AG10803 (cell line): ENCODE measurements around the gene KRTAP2-1.
"Not testable (repeated sequence)": the region's sequence is repeated elsewhere in the genome, so short reads cannot be mapped to it uniquely, and the experiment has no call there.

ENCODE experiments used
- DNase-seq: peaks from one replicate; pipeline ENCODE4 v3.0.0; 2010; ENCODE audit warnings: low read depth
- H3K4me3 ChIP-seq: 2 replicates; pipeline ENCODE4 v1.5.1; 2011; ENCODE audit warnings: mild to moderate bottlenecking, low read length, control low read depth
- CTCF ChIP-seq: conservative IDR thresholded peaks from 2 replicates; pipeline ENCODE4 v1.5.1; 2011; ENCODE audit warnings: mild to moderate bottlenecking, low read length, control low read depth, inconsistent platforms

The KRTAP2-1 gene

GRCh38 chr17:41061964-41062363 lies 14.8 kb upstream of the KRTAP2-1 start:
- no peak overlapping the region for H3K4me3 ChIP-seq
- TF ChIP-seq CTCF: peak; percentile 35
- DNase-seq: peak; percentile 99

- no peak within 1 kb of the TSS for H3K4me3 ChIP-seq
- no peak for TF ChIP-seq CTCF
- DNase-seq: peak; percentile 99
Observed at GRCh38 chr17:41060052-41060604, 13.0 kb upstream of the KRTAP2-1 start, which contains the start of gene KRTAP2-3. Gene KRTAP2-3, minus strand, starts transcription at chr17:41060114. Its CDS starts 64 bp downstream, at chr17:41060050.

- peak; percentile 95 for DNase-seq
- H3K4me3 ChIP-seq: not testable (repeated sequence)
Observed at GRCh38 chr17:41059276-41060051, 12.3 kb upstream of the KRTAP2-1 start.

- DNase-seq: no peak
- TF ChIP-seq CTCF: no peak
- H3K4me3 ChIP-seq: no peak overlapping the region
Observed at GRCh38 chr17:41058741-41059140, 11.6 kb upstream of the KRTAP2-1 start.

GRCh38 chr17:41057547-41057946 lies 10.4 kb upstream of the KRTAP2-1 start:
- TF ChIP-seq CTCF: no peak
- no peak for DNase-seq
- no peak overlapping the region for H3K4me3 ChIP-seq

GRCh38 chr17:41055130-41055529 lies 8.0 kb upstream of the KRTAP2-1 start, which contains the start of gene KRTAP2-2:
Gene KRTAP2-2, minus strand, starts transcription at chr17:41055230. Its CDS starts 19 bp downstream, at chr17:41055211.
- not testable (repeated sequence) for DNase-seq

GRCh38 chr17:41054556-41054955 lies 7.4 kb upstream of the KRTAP2-1 start:
- not testable (repeated sequence) for DNase-seq, H3K4me3 ChIP-seq

More at GRCh38 chr17:41055130-41055529, 8.0 kb upstream of the KRTAP2-1 start, which contains the start of gene KRTAP2-2:
- H3K4me3 ChIP-seq: not testable (repeated sequence)

GRCh38 chr17:41054025-41054424 lies 6.9 kb upstream of the KRTAP2-1 start:
- no peak overlapping the region for H3K4me3 ChIP-seq
- TF ChIP-seq CTCF: no peak
- no peak for DNase-seq
